Mammary epithelial cell (primary cell): ENCODE measurements around the gene SPZ1.

Experiments
- CTCF ChIP-seq, 2 donors: IDR thresholded peaks in 1 of 2; conservative IDR thresholded peaks in 1 of 2; 2 replicates each; pipeline ENCODE4 v1.5.1; 2011 to 2012; ENCODE audit warnings: inconsistent platforms in 2 of 2, low read length in 2 of 2, mild to moderate bottlenecking in 2 of 2, control low read depth in 1 of 2, low read depth in 1 of 2; ENCODE audit not compliant: insufficient read depth in 1 of 2; ENCODE audit errors: extremely low read depth in 1 of 2
- EZH2 ChIP-seq: IDR thresholded peaks from 2 replicates; pipeline ENCODE4 v1.6.1; 2012; ENCODE audit warnings: low read length, inconsistent platforms, borderline replicate concordance

- TF ChIP-seq CTCF (conservative IDR thresholded peaks at IDR 0.05 in 1 of 2, IDR thresholded peaks at IDR 0.05 in 1 of 2; ENCODE audit: extremely low read depth in 1 of 2, insufficient read depth in 1 of 2, low read depth in 1 of 2, low read length in 2 of 2) (no peak), EZH2 (no peak)
These were observed 35.9 kb downstream of the SPZ1 start for GRCh38 chr5:80355686-80356085.
